Stimulated activated CD4-positive, alpha-beta T cell treated with anti-CD3 and anti-CD28 coated beads, Interleukin-4, amount 100 ng/mL, for 1 hour (primary cell): ENCODE data around the gene GREM2.

Experiments
- DNase-seq: peaks from one replicate; pipeline ENCODE4 v3.0.0-alpha.2; 2020

GREM2 gene

GRCh38 chr1:240611619-240612480 is at the start of gene GREM2:
TSS of gene GREM2 (minus strand) at chr1:240612155. CDS start at chr1:240493475, 118,680 bp downstream.
- peak; percentile 3 for DNase-seq

- no peak for DNase-seq
These were observed 46.5 kb upstream of the GREM2 start for GRCh38 chr1:240658312-240658960.

- DNase-seq = no peak
These were observed 44.6 kb upstream of the GREM2 start for GRCh38 chr1:240656531-240656930.

GRCh38 chr1:240652961-240653409 is 41.0 kb upstream of the GREM2 start:
- DNase-seq = no peak

GRCh38 chr1:240652549-240652948 is 40.6 kb upstream of the GREM2 start:
- DNase-seq = no peak

GRCh38 chr1:240650877-240651276 is 38.9 kb upstream of the GREM2 start:
- DNase-seq = no peak

GRCh38 chr1:240649733-240650721 is 38.1 kb upstream of the GREM2 start:
- no peak for DNase-seq

- DNase-seq = no peak
These were observed 34.8 kb upstream of the GREM2 start for GRCh38 chr1:240646571-240647240.

GRCh38 chr1:240644732-240645131 is 32.8 kb upstream of the GREM2 start:
- DNase-seq = no peak

GRCh38 chr1:240635466-240636256 is 23.7 kb upstream of the GREM2 start:
- DNase-seq = no peak

GRCh38 chr1:240630409-240630808 is 18.5 kb upstream of the GREM2 start:
- no peak for DNase-seq

GRCh38 chr1:240621249-240621648 is 9.3 kb upstream of the GREM2 start:
- DNase-seq = no peak

- DNase-seq = no peak
These were observed 8.1 kb upstream of the GREM2 start for GRCh38 chr1:240619906-240620621.

- no peak for DNase-seq
These were observed 7.4 kb upstream of the GREM2 start for GRCh38 chr1:240619357-240619756.

- no peak for DNase-seq
These were observed 7.0 kb upstream of the GREM2 start for GRCh38 chr1:240618946-240619345.

GRCh38 chr1:240616018-240616417 is 4.1 kb upstream of the GREM2 start:
- DNase-seq = no peak

GRCh38 chr1:240613356-240614142 is 1.6 kb upstream of the GREM2 start:
- DNase-seq = no peak

GRCh38 chr1:240612811-240613210 is 856 bp upstream of the GREM2 start:
- DNase-seq = no peak

GRCh38 chr1:240611228-240611618 is 732 bp downstream of the GREM2 start:
- no peak for DNase-seq

- no peak for DNase-seq
These were observed 1.3 kb downstream of the GREM2 start for GRCh38 chr1:240610636-240611035.
